H1 (cell line): ENCODE data around the gene TOP2A.

Experiments used
- CHD2 ChIP-seq: IDR thresholded peaks from 2 replicates; pipeline ENCODE4 v1.6.1; 2012; ENCODE audit warnings: low read length, improper control_type of control experiment
- CTCF ChIP-seq, 3 experiments: IDR thresholded peaks; 1 replicate in 2 of 3; 2 replicates in 1 of 3; pipeline versions ENCODE4 v1.5.1 to v1.6.1; 2011; ENCODE audit warnings: low read length in 3 of 3, mild to moderate bottlenecking in 3 of 3, inconsistent platforms in 2 of 3, low read depth in 1 of 3, moderate library complexity in 1 of 3; ENCODE audit not compliant: insufficient read depth in 1 of 3; ENCODE audit errors: control extremely low read depth in 1 of 3
- EGR1 ChIP-seq: IDR thresholded peaks from 2 replicates; pipeline ENCODE4 v1.6.1; 2011; ENCODE audit warnings: low read depth, low read length, borderline replicate concordance
- EZH2 ChIP-seq: fragments of 200-600 bp; sonication (generic); IDR thresholded peaks from 2 replicates; pipeline ENCODE4 v1.7.1; 2012; ENCODE audit warnings: low read depth, mild to moderate bottlenecking, moderate library complexity, low read length, inconsistent platforms; ENCODE audit not compliant: severe bottlenecking
- GABPA ChIP-seq: IDR thresholded peaks from 2 replicates; pipeline ENCODE4 v1.6.1; 2011; ENCODE audit warnings: mild to moderate bottlenecking, low read length, moderate library complexity, borderline replicate concordance; ENCODE audit not compliant: insufficient read depth
- JUND ChIP-seq: IDR thresholded peaks from 2 replicates; pipeline ENCODE4 v1.6.1; 2011; ENCODE audit warnings: mild to moderate bottlenecking, improper control_type of control experiment, low read length
- KDM1A ChIP-seq: fragments of 200-600, 300-600 bp; sonication (generic); IDR thresholded peaks from 2 replicates; pipeline ENCODE4 v1.7.1; 2016; ENCODE audit warnings: mild to moderate bottlenecking, low read length, borderline replicate concordance
- POLR2A ChIP-seq, 2 experiments: IDR thresholded peaks; 1 replicate in 1 of 2; 2 replicates in 1 of 2; pipeline ENCODE4 v1.6.1; 2011; ENCODE audit warnings: low read depth in 2 of 2, low read length in 2 of 2, mild to moderate bottlenecking in 2 of 2; ENCODE audit errors: control extremely low read depth in 1 of 2
- RAD21 ChIP-seq, 2 experiments: IDR thresholded peaks in 1 of 2; conservative IDR thresholded peaks in 1 of 2; 2 replicates each; pipeline ENCODE4 v1.6.1; 2011; ENCODE audit warnings: low read depth in 2 of 2, low read length in 2 of 2, improper control_type of control experiment in 1 of 2, inconsistent platforms in 1 of 2, mild to moderate bottlenecking in 1 of 2, moderate library complexity in 1 of 2
- RFX5 ChIP-seq: IDR thresholded peaks from 2 replicates; pipeline ENCODE4 v1.6.1; 2011; ENCODE audit warnings: low read depth, low read length, improper control_type of control experiment, borderline replicate concordance
- SAP30 ChIP-seq: fragments of 300-600 bp; sonication (generic); IDR thresholded peaks from 2 replicates; pipeline ENCODE4 v1.7.1; 2012; ENCODE audit warnings: low read length, moderate library complexity, mild to moderate bottlenecking, inconsistent platforms; ENCODE audit not compliant: insufficient read depth, insufficient replicate concordance
- SIN3A ChIP-seq, 2 experiments: IDR thresholded peaks in 1 of 2; conservative IDR thresholded peaks in 1 of 2; 2 replicates each; pipeline ENCODE4 v1.6.1; 2011 to 2012; ENCODE audit warnings: low read length in 2 of 2, improper control_type of control experiment in 1 of 2, low read depth in 1 of 2, mild to moderate bottlenecking in 1 of 2
- SIX5 ChIP-seq: IDR thresholded peaks from 2 replicates; pipeline ENCODE4 v1.6.1; 2011; ENCODE audit warnings: mild to moderate bottlenecking, low read depth, low read length

DNA sequence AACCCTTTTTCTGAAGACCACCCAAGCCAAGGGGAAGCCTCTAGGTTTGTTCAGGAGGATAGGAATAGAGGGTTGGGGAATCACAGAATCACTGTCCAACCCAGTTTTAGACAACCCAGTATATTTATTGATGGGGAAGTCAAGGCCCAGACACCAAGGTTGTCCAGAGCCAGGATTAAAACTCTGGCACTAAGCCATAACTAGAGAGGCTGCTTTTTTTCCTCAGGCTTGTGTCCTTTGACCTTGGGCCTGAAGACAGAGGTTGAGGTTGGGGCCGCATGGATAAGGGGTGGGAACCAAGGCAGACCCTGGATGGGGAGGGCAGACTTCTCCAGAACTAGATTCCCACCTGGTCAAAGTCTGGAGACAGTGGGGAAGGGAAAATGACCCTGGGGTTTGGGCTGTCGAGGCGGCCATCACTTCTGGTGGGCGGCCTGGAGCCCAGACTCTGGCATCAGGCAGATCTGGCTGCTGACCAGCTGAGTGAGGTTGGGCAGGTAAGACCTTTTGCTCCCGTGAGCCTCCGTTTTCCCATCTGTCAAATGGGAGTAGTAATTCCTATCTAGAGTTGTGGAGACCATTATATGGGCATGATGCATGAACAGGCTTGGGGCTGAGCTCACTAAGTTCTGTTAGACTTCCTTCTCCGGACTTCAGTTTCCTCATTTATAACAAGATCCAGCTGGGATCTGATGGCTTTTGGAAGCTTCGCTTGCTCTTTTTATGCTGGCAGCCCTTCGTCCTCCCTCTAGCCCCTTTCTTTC is 43.5 kb upstream of the TOP2A start:
- TF ChIP-seq SIN3A (conservative IDR thresholded peaks at IDR 0.05 in 1 of 2, IDR thresholded peaks at IDR 0.05 in 1 of 2; ENCODE audit: low read depth in 1 of 2, low read length in 2 of 2) (no peak), POLR2A (IDR thresholded peaks at IDR 0.05; ENCODE audit: control extremely low read depth in 1 of 2, low read depth in 2 of 2, low read length in 2 of 2) (peak in 1 of 2 experiments; percentile 26; a peak in 1 of 3 replicates), SIX5 (no peak), EZH2 (no peak), RFX5 (no peak), CTCF (IDR thresholded peaks at IDR 0.05; ENCODE audit: control extremely low read depth in 1 of 3, insufficient read depth in 1 of 3, low read depth in 1 of 3, low read length in 3 of 3) (no peak), SAP30 (no peak), EGR1 (no peak), GABPA (no peak), CHD2 (no peak), RAD21 (IDR thresholded peaks at IDR 0.05 in 1 of 2, conservative IDR thresholded peaks at IDR 0.05 in 1 of 2; ENCODE audit: low read depth in 2 of 2, low read length in 2 of 2) (no peak), JUND (no peak), KDM1A (peak; percentile 79; the same call in 1 of the 2 replicates)
